Erythroblast (primary cell): ENCODE data around the gene KRTAP10-1.

Experiments used
- GATA1 ChIP-seq: IDR thresholded peaks from 2 replicates; pipeline ENCODE4 v1.6.1; 2011; ENCODE audit warnings: low read depth, mild to moderate bottlenecking, control low read depth, low read length, moderate library complexity
- POLR2A ChIP-seq: IDR thresholded peaks from 2 replicates; pipeline ENCODE4 v1.6.1; 2011; ENCODE audit warnings: mild to moderate bottlenecking, low read length

DNA sequence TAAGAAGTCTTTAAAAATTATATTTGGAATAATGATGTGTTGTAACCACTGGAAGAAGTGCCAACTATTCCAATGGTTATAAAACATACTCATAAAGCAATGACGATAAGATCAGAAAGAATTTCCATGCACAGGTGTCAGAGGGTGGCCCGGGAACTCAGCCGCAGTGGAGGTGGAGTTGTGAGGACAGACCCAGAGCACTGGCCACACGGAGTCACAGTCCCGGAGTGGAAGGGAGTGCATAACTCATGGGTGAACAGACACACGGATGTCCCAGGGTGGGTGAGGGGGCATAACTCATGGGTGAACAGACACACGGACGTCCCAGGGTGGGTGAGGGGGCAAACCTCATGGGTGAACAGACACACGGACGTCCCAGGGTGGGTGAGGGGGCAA, 36.0 kb upstream of the KRTAP10-1 start:
- TF ChIP-seq POLR2A (no peak), GATA1 (no peak)
